Upper lobe of right lung (tissue), 1 donor: ENCODE measurements around the gene AIFM1. TPM values are rescaled to one million over a fixed set of nuclear protein-coding genes. Genes with fewer than 3 reads are reported as not detected.

Experiments
- ATAC-seq: fragments of 200-7000 bp; cut with Tn5 transposase; one replicate; pipeline ENCODE4 v1.9.1; 2020; ENCODE audit warnings: mild to moderate bottlenecking, moderate library complexity
- DNase-seq: peaks from one replicate; pipeline ENCODE4 v3.0.0-alpha.2; 2020
- H3K27ac ChIP-seq: fragments of 200-600 bp; one replicate; pipeline ENCODE4 v1.8.0; 2022
- H3K27me3 ChIP-seq: fragments of 200-600 bp; one replicate; pipeline ENCODE4 v1.8.0; 2022; ENCODE audit warnings: mild to moderate bottlenecking
- H3K36me3 ChIP-seq: fragments of 200-600 bp; one replicate; pipeline ENCODE4 v1.8.0; 2022
- H3K4me1 ChIP-seq: fragments of 200-600 bp; one replicate; pipeline ENCODE4 v1.8.0; 2022
- H3K4me3 ChIP-seq: fragments of 200-600 bp; one replicate; pipeline ENCODE4 v1.8.0; 2022; ENCODE audit warnings: mild to moderate bottlenecking
- H3K9me3 ChIP-seq: fragments of 200-600 bp; one replicate; pipeline ENCODE4 v1.8.0; 2022
- CTCF ChIP-seq: fragments of 200-600 bp; IDR thresholded peaks from one replicate; pipeline ENCODE4 v1.8.0; 2022; ENCODE audit warnings: antibody characterized with exemption
- intact Hi-C: fragments of 100-400 bp; cut with DNase I; formaldehyde crosslinking; loops from one replicate; pipeline ENCODE4 v1.11.0; 2022
- total RNA-seq: library from RNA; stranded (reverse); fragmentation: NEBNext Ultra II Directional; extraction: Animal tissue kit (Norgen Biotek cat#: 25700); gene quantifications from one replicate; pipeline ENCODE4 v1.2.1, GENCODE V29; 2021
- donor health status: DM: no; HTN: yes; CAD: no; lungs with severe emphysema.

AIFM1 gene
- total RNA-seq, 1 donor from 2014 or later, result 23.2 TPM

DNA sequence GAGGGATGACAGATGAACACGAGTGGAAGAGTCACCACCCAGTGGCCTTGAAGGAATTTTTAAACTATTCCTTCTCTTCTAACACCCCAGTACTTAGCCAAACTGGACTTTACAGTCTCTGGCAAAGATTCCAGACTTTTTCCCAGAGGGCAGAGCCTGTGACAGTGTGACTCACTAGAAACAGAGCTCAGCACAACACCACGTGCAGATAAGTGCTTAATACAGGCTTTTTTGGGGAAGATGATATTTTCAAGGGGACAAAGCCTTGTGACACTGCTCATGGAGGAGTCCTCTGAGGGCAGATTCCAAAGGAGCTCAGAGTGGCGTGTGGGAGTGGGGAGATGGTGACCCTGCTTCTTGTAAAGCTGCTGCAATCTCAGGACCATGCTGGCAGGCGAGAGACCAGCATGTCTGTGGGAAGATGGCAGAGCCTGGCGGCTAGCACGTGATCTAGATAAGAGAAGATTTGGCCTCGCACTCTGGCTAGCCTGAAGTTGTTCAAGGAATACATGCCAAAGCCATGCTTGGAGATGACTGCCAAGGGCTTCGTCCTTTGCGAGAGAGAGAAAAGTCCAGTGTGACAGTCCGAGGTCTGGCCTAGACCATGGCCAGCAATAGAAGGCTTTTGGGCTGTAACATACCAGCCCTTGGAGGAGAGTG is 8.5 kb upstream of the AIFM1 start:
- intact Hi-C loops, result no loop called here
- no peak overlapping the region for H3K4me3 ChIP-seq
- H3K36me3 ChIP-seq, result no peaks in the 10 kb centered on the region
- H3K9me3 ChIP-seq, result no peaks in the 10 kb centered on the region
- ATAC-seq, result peak; percentile 46
- DNase-seq, result no peak
- H3K27me3 ChIP-seq, result no peaks in the 10 kb centered on the region
- no peak for TF ChIP-seq CTCF
- H3K4me1 ChIP-seq, result peaks cover 10% of the 10 kb centered on the region
- H3K27ac ChIP-seq, result peak overlapping the region; percentile 51

- DNase-seq, result no peak
- H3K27ac ChIP-seq, result peak overlapping the region; percentile 51
Measured at GRCh38 chrX:130173190-130173895, 7.7 kb upstream of the AIFM1 start.

DNA sequence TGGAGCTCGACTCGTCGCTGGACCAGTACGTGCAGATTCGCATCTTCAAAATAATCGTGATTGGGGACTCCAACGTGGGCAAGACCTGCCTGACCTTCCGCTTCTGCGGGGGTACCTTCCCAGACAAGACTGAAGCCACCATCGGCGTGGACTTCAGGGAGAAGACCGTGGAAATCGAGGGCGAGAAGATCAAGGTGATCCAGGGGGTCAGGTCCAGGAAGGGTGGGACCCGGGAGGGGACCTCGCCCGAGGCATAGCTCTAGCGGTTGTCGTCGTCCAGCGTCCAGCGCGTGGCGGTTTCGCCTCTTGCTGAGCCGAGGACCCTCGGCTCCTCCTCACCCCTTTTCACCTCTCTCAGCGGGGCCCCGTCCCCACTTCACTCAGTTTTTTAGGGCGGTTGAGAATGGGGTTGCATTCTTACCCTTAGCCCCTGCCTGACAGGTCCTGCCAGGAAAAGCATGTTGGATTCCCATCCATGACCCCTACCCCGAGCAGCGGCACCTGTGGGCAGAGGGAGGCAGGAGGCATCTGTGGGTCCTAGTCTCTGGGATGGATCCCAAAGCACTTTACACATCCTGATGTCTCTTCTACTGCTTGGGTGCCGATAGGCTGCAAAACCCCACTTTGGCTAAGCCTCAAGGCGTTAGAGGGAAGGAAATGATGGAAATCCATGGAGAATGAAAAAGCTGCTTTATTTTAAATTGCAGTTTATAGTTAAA is 6.6 kb upstream of the AIFM1 start:
- no peaks in the 10 kb centered on the region for H3K36me3 ChIP-seq
- H3K27ac ChIP-seq, result peak overlapping the region; percentile 51
- H3K27me3 ChIP-seq, result no peaks in the 10 kb centered on the region
- DNase-seq (no peak), ATAC-seq (no peak)
- peak overlapping the region; percentile 53 for H3K4me3 ChIP-seq
- intact Hi-C loops, result no loop called here
- no peak for TF ChIP-seq CTCF
- H3K9me3 ChIP-seq, result no peaks in the 10 kb centered on the region
- H3K4me1 ChIP-seq, result peaks cover 10% of the 10 kb centered on the region

More at GRCh38 chrX:130173190-130173895, 7.7 kb upstream of the AIFM1 start:
- H3K27me3 ChIP-seq, result no peaks in the 10 kb centered on the region
- intact Hi-C loops, result no loop called here
- peaks cover 10% of the 10 kb centered on the region for H3K4me1 ChIP-seq
- no peaks in the 10 kb centered on the region for H3K9me3 ChIP-seq
- peak overlapping the region; percentile 53 for H3K4me3 ChIP-seq
- no peaks in the 10 kb centered on the region for H3K36me3 ChIP-seq
- TF ChIP-seq CTCF, result no peak
- peak; percentile 62 for ATAC-seq

- H3K27me3 ChIP-seq, result no peaks in the 10 kb centered on the region
- H3K36me3 ChIP-seq, result no peaks in the 10 kb centered on the region
- ATAC-seq (peak; percentile 59), DNase-seq (peak; percentile 64)
- H3K9me3 ChIP-seq, result no peaks in the 10 kb centered on the region
- TF ChIP-seq CTCF, result no peak
- intact Hi-C loops, result no loop called here
- H3K27ac ChIP-seq, result peak within 1 kb of the TSS; percentile 51
- peak within 1 kb of the TSS; percentile 53 for H3K4me3 ChIP-seq
- peaks cover 15% of the 10 kb centered on the region for H3K4me1 ChIP-seq
Measured at GRCh38 chrX:130171446-130172126, 5.9 kb upstream of the AIFM1 start, which contains the start of gene RAB33A. Gene RAB33A (plus strand): TSS chrX:130171962. CDS start chrX:130172063, 101 bp downstream.

DNA sequence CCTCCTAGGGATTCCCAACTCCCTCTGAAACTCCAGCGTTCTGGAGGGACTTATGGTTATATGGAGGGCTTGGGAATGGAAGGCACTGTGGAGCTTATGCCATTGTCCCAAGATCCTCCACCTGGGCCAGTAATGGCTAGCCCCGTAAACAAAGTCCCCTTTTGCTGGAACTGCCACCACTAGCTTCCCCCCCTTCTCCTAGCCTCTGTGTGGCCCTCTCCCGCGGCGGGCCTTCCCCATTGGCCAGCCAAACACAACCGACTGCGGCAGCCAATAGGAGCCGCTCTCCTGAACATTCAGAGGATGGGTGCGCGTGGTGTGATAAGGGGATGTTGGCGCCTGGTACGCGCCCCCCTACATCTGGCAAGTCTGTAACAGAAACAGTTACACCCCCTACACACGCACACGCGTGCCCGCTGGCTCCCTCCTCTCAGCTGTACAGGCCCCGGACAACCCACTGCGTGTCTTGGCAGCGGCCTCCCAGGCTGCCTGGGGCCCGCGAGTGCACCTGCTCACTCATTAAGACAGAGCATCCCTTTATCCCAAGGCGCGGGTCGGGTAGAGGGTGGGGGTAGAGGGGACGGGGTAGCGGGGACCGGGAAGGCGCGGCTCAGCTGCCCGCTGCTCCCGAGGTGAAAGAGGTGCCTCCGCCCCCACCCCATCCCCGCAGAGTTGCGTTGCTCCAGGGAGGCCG is 5.3 kb upstream of the AIFM1 start:
- H3K4me3 ChIP-seq, result peak overlapping the region; percentile 53
- H3K27me3 ChIP-seq, result no peaks in the 10 kb centered on the region

More for the DNA sequence above, 5.3 kb upstream of the AIFM1 start:
- intact Hi-C loops, result no loop called here
- Histone ChIP-seq H3K4me1 (peaks cover 15% of the 10 kb centered on the region), H3K36me3 (no peaks in the 10 kb centered on the region), H3K9me3 (no peaks in the 10 kb centered on the region), H3K27ac (no peak overlapping the region)
- ATAC-seq (peak; percentile 69), DNase-seq (peak; percentile 61)
- no peak for TF ChIP-seq CTCF
